ENCODE measurements around the gene COL28A1. TPM values are rescaled to one million over a fixed set of nuclear protein-coding genes. Genes with fewer than 3 reads are reported as not detected.

The COL28A1 gene
- polyA plus RNA-seq, 1 donor (not counting 4 experiments of a cell fraction or from before 2014, with no cell fraction given) = 0.13 TPM

DNA sequence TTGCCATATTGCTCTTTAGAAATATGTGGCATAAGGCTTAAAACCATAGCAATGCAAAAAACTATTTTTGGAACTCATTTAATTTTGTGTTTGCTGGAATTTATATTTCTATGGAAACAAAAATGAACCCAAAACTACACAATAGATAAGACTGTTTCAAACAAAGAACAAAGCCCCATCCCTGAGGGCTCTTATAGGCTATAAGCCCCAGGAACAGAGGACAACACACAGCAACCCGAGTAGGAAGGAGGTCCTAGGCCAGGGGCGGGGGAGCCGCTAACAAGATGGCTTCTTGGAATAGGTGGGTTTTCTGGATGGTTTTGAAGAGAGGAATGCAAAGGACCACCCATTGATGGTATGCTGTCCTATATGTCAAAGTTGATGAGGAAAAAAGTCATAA, 8.6 kb downstream of the COL28A1 start:
- Histone ChIP-seq H3K27me3 (ENCODE audit: control insufficient read depth, extremely low read depth, insufficient read depth, low read length) (no peaks in the 10 kb centered on the region), H3K4me3 (ENCODE audit: control insufficient read depth in 2 of 3, extremely low read depth in 1 of 3, insufficient read depth in 2 of 3, low read depth in 1 of 3, low read length in 3 of 3) (no peak overlapping the region), H3K9me3 (ENCODE audit: control insufficient read depth, low read depth, low read length) (no peaks in the 10 kb centered on the region), H3K9ac (ENCODE audit: control insufficient read depth, extremely low read depth, insufficient read depth, low read length) (no peak overlapping the region), H3K79me2 (ENCODE audit: control insufficient read depth, insufficient read depth, low read length) (no peaks in the 10 kb centered on the region), H3K36me3 (ENCODE audit: control insufficient read depth in 2 of 2, extremely low read depth in 1 of 2, insufficient read depth in 2 of 2, low read length in 2 of 2) (no peaks in the 10 kb centered on the region), H3K27ac (ENCODE audit: control insufficient read depth, insufficient read depth, low read length) (no peak overlapping the region), H3K4me1 (ENCODE audit: control insufficient read depth, extremely low read depth, insufficient read depth, low read length) (no peaks in the 10 kb centered on the region), H3K4me2 (ENCODE audit: control insufficient read depth, extremely low read depth, insufficient read depth, low read depth, low read length) (no peak overlapping the region), H3K9me1 (ENCODE audit: control insufficient read depth, extremely low read depth, insufficient read depth, low read length) (no peaks in the 10 kb centered on the region), H2AFZ (ENCODE audit: control insufficient read depth, low read length) (no peak overlapping the region), H4K20me1 (ENCODE audit: control insufficient read depth, extremely low read depth, insufficient read depth, low read length) (no peaks in the 10 kb centered on the region)
- FAIRE-seq (no peak), DNase-seq (ENCODE audit: low read depth, low spot score) (no peak)
- dilution Hi-C loops (cut with MboI; ENCODE audit: extremely low pct_ligation_motif_present, low sequenced_read_pairs) = loop anchor here (25.0 kb wide), 1 partner anchor 90 kb away; no protein-coding TSS in a partner anchor
- TF ChIP-seq EZH2 (IDR thresholded peaks at IDR 0.05; ENCODE audit: low read length) = no peak

DNA sequence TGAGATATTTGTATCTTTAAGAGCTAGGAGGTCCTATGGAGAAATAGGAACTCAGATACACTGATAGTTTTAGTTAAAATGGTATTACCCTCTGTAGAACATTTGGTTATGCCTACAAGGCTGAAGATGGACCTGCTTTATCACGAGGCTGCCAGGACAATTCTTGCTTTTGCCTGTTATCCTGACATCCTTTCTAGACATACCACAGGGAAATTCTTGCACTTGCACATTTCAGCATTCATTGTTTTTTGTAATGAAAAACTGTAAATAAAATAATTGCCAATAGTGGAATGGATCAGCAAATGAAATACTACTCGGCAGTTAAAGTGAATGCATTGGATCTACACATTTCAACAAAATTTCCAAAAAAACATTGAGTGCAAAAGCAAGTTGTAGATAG, 9.7 kb downstream of the COL28A1 start:
- DNase-seq (ENCODE audit: low read depth, low spot score) = no peak
- Histone ChIP-seq H3K36me3 (ENCODE audit: control insufficient read depth in 2 of 2, extremely low read depth in 1 of 2, insufficient read depth in 2 of 2, low read length in 2 of 2) (no peaks in the 10 kb centered on the region), H3K9ac (ENCODE audit: control insufficient read depth, extremely low read depth, insufficient read depth, low read length) (no peak overlapping the region), H3K79me2 (ENCODE audit: control insufficient read depth, insufficient read depth, low read length) (no peaks in the 10 kb centered on the region), H2AFZ (ENCODE audit: control insufficient read depth, low read length) (no peak overlapping the region), H3K9me3 (ENCODE audit: control insufficient read depth, low read depth, low read length) (no peaks in the 10 kb centered on the region), H3K9me1 (ENCODE audit: control insufficient read depth, extremely low read depth, insufficient read depth, low read length) (no peaks in the 10 kb centered on the region), H3K27me3 (ENCODE audit: control insufficient read depth, extremely low read depth, insufficient read depth, low read length) (no peaks in the 10 kb centered on the region), H3K4me2 (ENCODE audit: control insufficient read depth, extremely low read depth, insufficient read depth, low read depth, low read length) (no peak overlapping the region), H4K20me1 (ENCODE audit: control insufficient read depth, extremely low read depth, insufficient read depth, low read length) (no peaks in the 10 kb centered on the region), H3K27ac (ENCODE audit: control insufficient read depth, insufficient read depth, low read length) (no peak overlapping the region), H3K4me1 (ENCODE audit: control insufficient read depth, extremely low read depth, insufficient read depth, low read length) (no peaks in the 10 kb centered on the region), H3K4me3 (ENCODE audit: control insufficient read depth in 2 of 3, extremely low read depth in 1 of 3, insufficient read depth in 2 of 3, low read depth in 1 of 3, low read length in 3 of 3) (no peak overlapping the region)
- TF ChIP-seq EZH2 (IDR thresholded peaks at IDR 0.05; ENCODE audit: low read length) = no peak
- TF ChIP-seq, protein P1, sequence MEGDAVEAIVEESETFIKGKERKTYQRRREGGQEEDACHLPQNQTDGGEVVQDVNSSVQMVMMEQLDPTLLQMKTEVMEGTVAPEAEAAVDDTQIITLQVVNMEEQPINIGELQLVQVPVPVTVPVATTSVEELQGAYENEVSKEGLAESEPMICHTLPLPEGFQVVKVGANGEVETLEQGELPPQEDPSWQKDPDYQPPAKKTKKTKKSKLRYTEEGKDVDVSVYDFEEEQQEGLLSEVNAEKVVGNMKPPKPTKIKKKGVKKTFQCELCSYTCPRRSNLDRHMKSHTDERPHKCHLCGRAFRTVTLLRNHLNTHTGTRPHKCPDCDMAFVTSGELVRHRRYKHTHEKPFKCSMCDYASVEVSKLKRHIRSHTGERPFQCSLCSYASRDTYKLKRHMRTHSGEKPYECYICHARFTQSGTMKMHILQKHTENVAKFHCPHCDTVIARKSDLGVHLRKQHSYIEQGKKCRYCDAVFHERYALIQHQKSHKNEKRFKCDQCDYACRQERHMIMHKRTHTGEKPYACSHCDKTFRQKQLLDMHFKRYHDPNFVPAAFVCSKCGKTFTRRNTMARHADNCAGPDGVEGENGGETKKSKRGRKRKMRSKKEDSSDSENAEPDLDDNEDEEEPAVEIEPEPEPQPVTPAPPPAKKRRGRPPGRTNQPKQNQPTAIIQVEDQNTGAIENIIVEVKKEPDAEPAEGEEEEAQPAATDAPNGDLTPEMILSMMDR (optimal IDR thresholded peaks at IDR 0.05 in 1 of 3, IDR thresholded peaks at IDR 0.05 in 1 of 3, conservative IDR thresholded peaks at IDR 0.05 in 1 of 3; ENCODE audit: extremely low read depth in 1 of 3, insufficient read depth in 2 of 3, low read length in 3 of 3) = no peak
- FAIRE-seq = no peak
- dilution Hi-C loops (cut with MboI; ENCODE audit: extremely low pct_ligation_motif_present, low sequenced_read_pairs) = loop anchor here (25.0 kb wide), 1 partner anchor 89 kb away; no protein-coding TSS in a partner anchor

DNA sequence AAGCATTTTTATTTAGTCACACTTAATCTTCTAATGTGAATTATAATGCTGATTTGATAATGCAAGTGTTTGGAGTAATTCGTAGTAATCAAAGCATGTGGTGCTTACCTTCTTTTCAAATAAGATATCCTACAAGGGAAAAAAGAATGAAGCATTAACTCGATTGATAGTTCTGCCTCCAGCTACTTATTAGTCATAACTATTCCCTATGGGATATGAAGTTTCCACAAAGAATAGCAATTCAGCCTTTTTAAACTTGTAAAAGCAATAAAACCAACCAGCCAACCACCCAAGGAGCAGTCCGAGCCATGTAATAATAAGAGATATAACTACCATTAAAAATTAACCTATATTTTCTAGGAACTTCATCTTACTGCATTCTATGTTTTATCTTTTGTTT, 11.6 kb downstream of the COL28A1 start:
- dilution Hi-C loops (cut with MboI; ENCODE audit: extremely low pct_ligation_motif_present, low sequenced_read_pairs) = no loop called here
- Histone ChIP-seq H3K9me1 (ENCODE audit: control insufficient read depth, extremely low read depth, insufficient read depth, low read length) (no peaks in the 10 kb centered on the region), H3K4me2 (ENCODE audit: control insufficient read depth, extremely low read depth, insufficient read depth, low read depth, low read length) (no peak overlapping the region), H2AFZ (ENCODE audit: control insufficient read depth, low read length) (no peak overlapping the region), H4K20me1 (ENCODE audit: control insufficient read depth, extremely low read depth, insufficient read depth, low read length) (no peaks in the 10 kb centered on the region), H3K79me2 (ENCODE audit: control insufficient read depth, insufficient read depth, low read length) (no peaks in the 10 kb centered on the region), H3K9me3 (ENCODE audit: control insufficient read depth, low read depth, low read length) (no peaks in the 10 kb centered on the region), H3K4me1 (ENCODE audit: control insufficient read depth, extremely low read depth, insufficient read depth, low read length) (no peaks in the 10 kb centered on the region), H3K27ac (ENCODE audit: control insufficient read depth, insufficient read depth, low read length) (no peak overlapping the region), H3K9ac (ENCODE audit: control insufficient read depth, extremely low read depth, insufficient read depth, low read length) (no peak overlapping the region), H3K4me3 (ENCODE audit: control insufficient read depth in 2 of 3, extremely low read depth in 1 of 3, insufficient read depth in 2 of 3, low read depth in 1 of 3, low read length in 3 of 3) (no peak overlapping the region), H3K36me3 (ENCODE audit: control insufficient read depth in 2 of 2, extremely low read depth in 1 of 2, insufficient read depth in 2 of 2, low read length in 2 of 2) (no peaks in the 10 kb centered on the region), H3K27me3 (ENCODE audit: control insufficient read depth, extremely low read depth, insufficient read depth, low read length) (no peaks in the 10 kb centered on the region)
- DNase-seq (ENCODE audit: low read depth, low spot score) (no peak), FAIRE-seq (no peak)
- no peak for TF ChIP-seq EZH2 (IDR thresholded peaks at IDR 0.05; ENCODE audit: low read length)
- TF ChIP-seq, protein P1 (optimal IDR thresholded peaks at IDR 0.05 in 1 of 3, IDR thresholded peaks at IDR 0.05 in 1 of 3, conservative IDR thresholded peaks at IDR 0.05 in 1 of 3; ENCODE audit: extremely low read depth in 1 of 3, insufficient read depth in 2 of 3, low read length in 3 of 3) = no peak
